Measurements from ENCODE around the gene NCBP2L.

NCBP2L gene

DNA sequence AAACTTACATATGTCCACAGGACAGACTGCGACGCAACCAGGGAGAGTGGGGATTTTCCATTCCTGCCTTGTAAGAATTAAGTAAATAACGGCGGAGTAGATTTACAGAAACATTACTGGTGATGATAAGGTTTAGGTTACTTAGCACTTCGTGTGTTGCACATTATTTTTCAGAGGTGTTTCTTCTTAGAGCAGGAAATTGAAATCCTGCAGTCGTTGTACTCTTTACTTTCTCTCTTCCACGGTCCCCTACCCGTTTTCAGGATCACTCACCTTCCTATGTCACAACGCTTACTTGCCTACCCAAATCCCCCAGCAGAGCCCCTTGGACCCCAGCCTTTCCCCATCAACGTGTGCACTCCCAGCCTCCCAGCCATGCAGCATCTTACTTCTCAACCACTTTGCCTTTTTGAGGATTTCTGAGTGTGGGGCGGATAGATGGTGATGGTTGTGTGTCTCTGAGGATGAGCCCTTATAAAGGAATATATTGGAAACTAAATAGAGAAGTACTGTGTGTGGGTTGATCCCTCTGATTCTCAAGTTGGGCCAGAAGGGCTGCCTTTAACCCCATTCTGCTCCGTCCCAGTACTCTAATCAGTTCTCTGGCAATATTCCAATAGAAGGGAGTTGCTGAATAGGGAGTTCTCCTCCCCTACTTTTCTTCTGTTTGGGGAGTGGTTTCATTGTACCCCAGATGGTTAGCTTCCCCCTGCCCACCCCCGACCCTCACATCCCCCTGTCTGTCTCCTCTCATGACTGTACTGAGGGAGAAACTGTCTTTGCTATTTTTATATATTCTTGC, 49.7 kb downstream of the NCBP2L start:
- TF ChIP-seq, protein P1, sequence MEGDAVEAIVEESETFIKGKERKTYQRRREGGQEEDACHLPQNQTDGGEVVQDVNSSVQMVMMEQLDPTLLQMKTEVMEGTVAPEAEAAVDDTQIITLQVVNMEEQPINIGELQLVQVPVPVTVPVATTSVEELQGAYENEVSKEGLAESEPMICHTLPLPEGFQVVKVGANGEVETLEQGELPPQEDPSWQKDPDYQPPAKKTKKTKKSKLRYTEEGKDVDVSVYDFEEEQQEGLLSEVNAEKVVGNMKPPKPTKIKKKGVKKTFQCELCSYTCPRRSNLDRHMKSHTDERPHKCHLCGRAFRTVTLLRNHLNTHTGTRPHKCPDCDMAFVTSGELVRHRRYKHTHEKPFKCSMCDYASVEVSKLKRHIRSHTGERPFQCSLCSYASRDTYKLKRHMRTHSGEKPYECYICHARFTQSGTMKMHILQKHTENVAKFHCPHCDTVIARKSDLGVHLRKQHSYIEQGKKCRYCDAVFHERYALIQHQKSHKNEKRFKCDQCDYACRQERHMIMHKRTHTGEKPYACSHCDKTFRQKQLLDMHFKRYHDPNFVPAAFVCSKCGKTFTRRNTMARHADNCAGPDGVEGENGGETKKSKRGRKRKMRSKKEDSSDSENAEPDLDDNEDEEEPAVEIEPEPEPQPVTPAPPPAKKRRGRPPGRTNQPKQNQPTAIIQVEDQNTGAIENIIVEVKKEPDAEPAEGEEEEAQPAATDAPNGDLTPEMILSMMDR (IDR thresholded peaks at IDR 0.05; ENCODE audit: control insufficient read depth, extremely low read depth, insufficient read depth), result no peak
- H3K4me3 ChIP-seq (ENCODE audit: low read depth, low read length), result peak overlapping the region; percentile 56
- peak; percentile 22 for DNase-seq (ENCODE audit: low read depth)

DNA sequence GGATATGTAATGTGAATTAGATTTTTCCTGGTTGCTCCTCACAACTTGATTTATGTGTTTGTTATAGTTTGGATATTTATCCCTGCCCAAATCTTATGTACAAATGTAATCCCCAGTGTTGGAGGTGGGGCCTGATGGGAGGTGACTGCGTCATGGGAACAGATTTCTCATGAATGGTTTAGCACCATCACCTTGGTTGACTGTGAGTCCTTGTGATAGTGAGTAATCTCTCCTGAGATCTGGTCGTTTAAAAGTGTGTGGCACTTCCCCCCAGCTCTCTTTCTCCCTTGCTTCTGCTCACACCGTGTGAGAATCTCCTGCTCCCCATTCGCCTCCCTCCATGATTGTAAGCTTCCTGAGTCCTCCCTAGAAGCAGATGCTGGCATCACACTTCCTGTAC, 50.3 kb downstream of the NCBP2L start:
- H3K4me3 ChIP-seq (ENCODE audit: low read depth, low read length), result no peak overlapping the region; the same call in 1 of the 2 replicates
- TF ChIP-seq, protein P1 (IDR thresholded peaks at IDR 0.05; ENCODE audit: control insufficient read depth, extremely low read depth, insufficient read depth), result no peak
- no peak for DNase-seq (ENCODE audit: low read depth)

DNA sequence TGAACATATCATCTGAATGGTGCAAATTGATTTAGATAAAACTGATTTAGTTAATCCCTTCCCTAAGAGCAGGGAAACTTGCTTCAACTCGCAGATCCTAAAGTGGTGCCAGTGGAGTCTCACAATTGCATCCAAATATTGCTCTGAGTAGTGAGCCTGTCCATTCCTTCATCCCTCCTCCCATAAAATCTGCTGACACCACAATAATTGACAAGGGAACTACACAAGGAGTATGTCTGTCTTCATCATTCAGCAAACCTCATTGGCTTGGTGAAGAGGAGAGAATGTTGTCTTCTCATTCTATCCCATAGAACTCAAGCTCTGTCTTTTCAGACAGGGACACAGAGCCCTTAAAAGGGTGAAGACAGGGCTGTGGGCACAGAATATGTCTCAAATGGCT, 52.3 kb downstream of the NCBP2L start:
- H3K4me3 ChIP-seq (ENCODE audit: low read depth, low read length), result no peak overlapping the region
- TF ChIP-seq, protein P1 (IDR thresholded peaks at IDR 0.05; ENCODE audit: control insufficient read depth, extremely low read depth, insufficient read depth), result no peak

DNA sequence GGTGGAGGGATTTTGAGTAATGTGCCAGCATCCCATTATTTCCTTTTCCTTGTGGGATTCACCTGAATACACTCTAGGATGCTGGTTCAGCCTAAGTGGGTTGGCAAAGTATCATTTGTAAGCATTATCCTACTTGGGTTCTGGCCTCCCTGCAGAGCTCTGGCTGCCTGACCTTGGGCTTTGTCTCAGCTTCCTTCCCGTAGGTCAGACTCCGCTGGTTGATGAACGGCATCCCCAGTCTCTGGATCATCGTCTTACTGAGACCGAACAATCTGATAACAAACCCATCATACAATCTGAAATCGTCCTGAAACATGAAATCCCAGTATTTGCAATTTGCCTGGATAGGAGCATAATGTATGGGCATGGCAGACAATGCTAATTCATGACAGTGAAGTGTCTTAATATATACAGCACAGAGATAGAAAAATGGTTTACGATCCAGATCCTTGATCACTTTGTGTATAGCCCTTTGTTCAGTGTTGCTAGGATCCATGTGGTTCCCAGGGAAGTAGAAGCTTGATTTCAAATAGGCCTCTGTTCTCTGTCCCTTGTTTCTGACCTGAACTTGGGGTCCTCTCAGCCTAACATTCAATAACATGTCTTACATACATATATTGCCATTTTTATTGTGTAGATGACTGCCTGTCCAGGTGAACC, 53.7 kb downstream of the NCBP2L start:
- no peak for DNase-seq (ENCODE audit: low read depth)
- TF ChIP-seq, protein P1 (IDR thresholded peaks at IDR 0.05; ENCODE audit: control insufficient read depth, extremely low read depth, insufficient read depth), result no peak
- H3K4me3 ChIP-seq (ENCODE audit: low read depth, low read length), result no peak overlapping the region

More for the DNA sequence above, 52.3 kb downstream of the NCBP2L start:
- DNase-seq (ENCODE audit: low read depth), result no peak

DNA sequence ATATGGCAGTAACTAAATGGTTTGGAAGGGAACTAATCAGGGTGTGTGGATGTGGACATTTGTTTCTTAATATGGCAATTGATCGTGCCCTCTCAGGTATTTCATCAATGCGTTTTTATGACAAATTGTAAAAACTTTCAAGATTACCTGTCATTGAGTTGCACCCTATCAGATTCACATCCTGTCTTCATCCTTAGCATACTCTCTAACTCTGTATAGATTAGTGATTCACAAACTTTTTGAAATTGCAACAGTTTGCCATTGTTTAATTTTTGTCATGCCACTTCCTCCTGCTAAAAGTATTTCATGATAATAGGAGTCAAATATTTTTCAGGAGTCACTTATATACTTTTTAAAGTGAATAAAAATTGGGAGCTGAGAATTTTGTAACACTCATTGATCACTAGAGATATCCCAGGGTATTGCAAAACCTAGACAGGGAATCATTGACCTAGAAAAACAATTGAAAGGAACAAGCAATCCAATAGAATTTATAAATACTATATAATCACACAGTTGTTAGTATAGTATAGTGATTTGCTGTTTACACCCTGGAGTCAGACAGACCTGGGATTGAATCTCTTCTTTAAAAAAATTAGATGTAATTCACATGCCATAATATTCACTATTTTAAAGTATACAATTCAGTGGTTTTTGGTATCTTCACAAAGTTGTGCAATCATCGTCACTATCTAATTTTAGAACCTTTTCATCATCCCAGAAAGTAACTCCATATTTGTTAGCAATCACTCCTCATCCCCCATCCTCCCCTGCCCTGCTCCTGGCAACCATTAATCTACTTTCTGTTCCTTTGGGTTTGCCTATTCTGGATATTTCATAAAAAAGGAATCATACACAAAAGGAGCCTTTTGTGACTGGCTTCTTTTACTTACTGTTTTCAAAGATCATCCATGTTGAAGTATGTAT, 57.0 kb downstream of the NCBP2L start:
- TF ChIP-seq, protein P1 (IDR thresholded peaks at IDR 0.05; ENCODE audit: control insufficient read depth, extremely low read depth, insufficient read depth), result no peak
- H3K4me3 ChIP-seq (ENCODE audit: low read depth, low read length), result no peak overlapping the region
- no peak for DNase-seq (ENCODE audit: low read depth)

DNA sequence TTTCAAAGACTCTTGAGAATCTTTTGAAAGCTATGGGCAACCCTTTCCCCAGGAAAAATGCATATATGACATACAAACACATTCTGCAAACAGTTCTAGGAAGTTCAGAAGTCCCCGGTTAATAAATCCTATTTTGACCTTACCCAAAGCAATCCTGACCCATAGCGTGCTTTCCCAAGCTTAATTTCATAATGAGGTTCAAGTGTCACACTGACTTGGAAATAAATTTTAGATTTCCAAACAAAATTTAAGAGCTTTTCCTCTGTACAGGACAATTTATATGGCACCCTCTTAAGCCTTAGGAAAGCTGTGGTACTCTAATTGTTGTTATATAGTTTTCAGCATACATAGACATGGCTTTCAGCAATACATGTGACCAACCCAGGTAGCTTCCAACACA, 59.4 kb downstream of the NCBP2L start:
- no peak overlapping the region for H3K4me3 ChIP-seq (ENCODE audit: low read depth, low read length)
- TF ChIP-seq, protein P1 (IDR thresholded peaks at IDR 0.05; ENCODE audit: control insufficient read depth, extremely low read depth, insufficient read depth), result no peak
- DNase-seq (ENCODE audit: low read depth), result no peak
